H9 (cell line): ENCODE results near the gene CACNG8. TPM values are rescaled to one million over a fixed set of nuclear protein-coding genes. Genes with fewer than 3 reads are reported as not detected.

Source experiments
- DNase-seq: peaks from one replicate; pipeline ENCODE4 v3.0.0-alpha.2; 2017
- H2AFZ ChIP-seq: one replicate; pipeline ENCODE4 v1.6.1; 2013; ENCODE audit warnings: mild to moderate bottlenecking, low read length, control low read depth, moderate library complexity
- H2AK5ac ChIP-seq: 2 replicates; pipeline ENCODE4 v1.6.1; 2013; ENCODE audit warnings: low read length, control low read depth, mixed read lengths; ENCODE audit not compliant: insufficient read length
- H2BK120ac ChIP-seq: one replicate; pipeline ENCODE4 v1.6.1; 2013; ENCODE audit warnings: low read depth, mild to moderate bottlenecking, low read length, control low read depth, inconsistent platforms; ENCODE audit not compliant: poor library complexity, severe bottlenecking
- H2BK12ac ChIP-seq: 2 replicates; pipeline ENCODE4 v1.6.1; 2013; ENCODE audit warnings: low read length, control low read depth, mixed read lengths, low read depth; ENCODE audit not compliant: insufficient read length
- H2BK15ac ChIP-seq: 2 replicates; pipeline ENCODE4 v1.6.1; 2013; ENCODE audit warnings: low read depth, low read length, control low read depth
- H2BK20ac ChIP-seq: one replicate; pipeline ENCODE4 v1.6.1; 2013; ENCODE audit warnings: low read depth, mild to moderate bottlenecking, low read length, control low read depth, inconsistent platforms; ENCODE audit not compliant: poor library complexity, severe bottlenecking
- H2BK5ac ChIP-seq: 2 replicates; pipeline ENCODE4 v1.6.1; 2013; ENCODE audit warnings: low read length, control low read depth, mixed read lengths; ENCODE audit not compliant: insufficient read length
- H3K14ac ChIP-seq: 2 replicates; pipeline ENCODE4 v1.6.1; 2013; ENCODE audit warnings: low read length, control low read depth; ENCODE audit not compliant: insufficient read depth
- H3K18ac ChIP-seq: 2 replicates; pipeline ENCODE4 v1.6.1; 2013; ENCODE audit warnings: low read depth, mild to moderate bottlenecking, mixed read lengths, low read length, control low read depth; ENCODE audit not compliant: insufficient read length
- H3K23ac ChIP-seq: 2 replicates; pipeline ENCODE4 v1.6.1; 2013; ENCODE audit warnings: low read length, control low read depth, mixed read lengths, low read depth; ENCODE audit not compliant: insufficient read length
- H3K23me2 ChIP-seq: 2 replicates; pipeline ENCODE4 v1.6.1; 2013; ENCODE audit warnings: low read depth, mild to moderate bottlenecking, mixed read lengths, low read length, control low read depth; ENCODE audit not compliant: insufficient read length, poor library complexity, severe bottlenecking
- H3K27ac ChIP-seq: 2 replicates; pipeline ENCODE4 v1.5.1; 2013; ENCODE audit warnings: low read length, control low read depth, mixed read lengths, low read depth; ENCODE audit not compliant: insufficient read length
- H3K27me3 ChIP-seq: 2 replicates; pipeline ENCODE4 v1.6.1; 2013; ENCODE audit warnings: low read length, control low read depth, inconsistent platforms; ENCODE audit not compliant: insufficient read depth
- H3K4ac ChIP-seq: 2 replicates; pipeline ENCODE4 v1.6.1; 2013; ENCODE audit warnings: low read depth, mild to moderate bottlenecking, control low read depth, inconsistent platforms, low read length, moderate library complexity
- H3K4me1 ChIP-seq: 2 replicates; pipeline ENCODE4 v1.6.1; 2013; ENCODE audit warnings: low read length, control low read depth, inconsistent platforms; ENCODE audit not compliant: insufficient read depth
- H3K4me2 ChIP-seq: 2 replicates; pipeline ENCODE4 v1.6.1; 2013; ENCODE audit warnings: low read length, control low read depth, mixed read lengths; ENCODE audit not compliant: insufficient read length, insufficient read depth
- H3K56ac ChIP-seq: 2 replicates; pipeline ENCODE4 v1.6.1; 2013; ENCODE audit warnings: low read depth, mild to moderate bottlenecking, mixed read lengths, low read length, control low read depth; ENCODE audit not compliant: insufficient read length
- H3K79me1 ChIP-seq: 2 replicates; pipeline ENCODE4 v1.6.1; 2013; ENCODE audit warnings: low read depth, mild to moderate bottlenecking, moderate library complexity, low read length, control low read depth, inconsistent platforms; ENCODE audit not compliant: insufficient read depth, poor library complexity, severe bottlenecking
- H3K79me2 ChIP-seq: 2 replicates; pipeline ENCODE4 v1.6.1; 2013; ENCODE audit warnings: low read length, control low read depth, inconsistent platforms; ENCODE audit not compliant: insufficient read depth
- H3K9ac ChIP-seq: 2 replicates; pipeline ENCODE4 v1.6.1; 2013; ENCODE audit warnings: low read length, control low read depth, mixed read lengths; ENCODE audit not compliant: insufficient read length; ENCODE audit errors: extremely low read depth
- H3K9me3 ChIP-seq: one replicate; pipeline ENCODE4 v1.6.1; 2013; ENCODE audit warnings: low read depth, low read length, inconsistent platforms; ENCODE audit not compliant: control insufficient read depth
- H3T11ph ChIP-seq: one replicate; pipeline ENCODE4 v1.6.1; 2013; ENCODE audit warnings: mild to moderate bottlenecking, low read length, control low read depth, inconsistent platforms
- H4K20me1 ChIP-seq: one replicate; pipeline ENCODE4 v1.6.1; 2013; ENCODE audit not compliant: control insufficient read depth, insufficient read length, insufficient read depth
- H4K5ac ChIP-seq: 2 replicates; pipeline ENCODE4 v1.6.1; 2013; ENCODE audit warnings: low read depth, mild to moderate bottlenecking, mixed read lengths, low read length, control low read depth; ENCODE audit not compliant: insufficient read length
- H4K8ac ChIP-seq: replicated peaks from 2 replicates; pipeline ENCODE4 v1.6.1; 2013; ENCODE audit warnings: low read length, control low read depth, mixed read lengths, low read depth; ENCODE audit not compliant: insufficient read length
- H4K91ac ChIP-seq: 2 replicates; pipeline ENCODE4 v1.6.1; 2013; ENCODE audit warnings: low read depth, mild to moderate bottlenecking, moderate library complexity, mixed read lengths, low read length, control low read depth; ENCODE audit not compliant: insufficient read length
- H3K27ac Mint-ChIP-seq, 3 experiments: 2 replicates in 2 of 3; 3 replicates in 1 of 3; pipeline ENCODE4 v1.8.0; 2020 to 2021; ENCODE audit warnings: mixed read lengths in 3 of 3, mild to moderate bottlenecking in 1 of 3, moderate library complexity in 1 of 3
- H3K27me3 Mint-ChIP-seq: 2 replicates; pipeline ENCODE4 v1.8.0; 2021; ENCODE audit warnings: low read depth, mild to moderate bottlenecking, moderate library complexity, mixed read lengths
- H3K36me3 Mint-ChIP-seq, 3 experiments: 2 replicates in 2 of 3; 3 replicates in 1 of 3; pipeline ENCODE4 v1.8.0; 2020 to 2021; ENCODE audit warnings: low read depth in 3 of 3, mixed read lengths in 3 of 3; ENCODE audit not compliant: insufficient read depth in 1 of 3
- H3K4me1 Mint-ChIP-seq, 2 experiments: 2 replicates each; pipeline ENCODE4 v1.8.0; 2020; ENCODE audit warnings: mixed read lengths in 2 of 2
- H3K4me3 Mint-ChIP-seq, 2 experiments: 2 replicates in 1 of 2; 3 replicates in 1 of 2; pipeline ENCODE4 v1.8.0; 2020 to 2021; ENCODE audit warnings: mild to moderate bottlenecking in 2 of 2, mixed read lengths in 2 of 2, moderate library complexity in 1 of 2
- H3K9me3 Mint-ChIP-seq, 2 experiments: 2 replicates in 1 of 2; 3 replicates in 1 of 2; pipeline ENCODE4 v1.8.0; 2020; ENCODE audit warnings: mild to moderate bottlenecking in 2 of 2, mixed read lengths in 2 of 2, moderate library complexity in 1 of 2
- WGBS: extraction: QIAGEN DNeasy Blood & Tissue Kit; methylation state at CpG from one replicate; pipeline ENCODE4 v1.1.7; 2013; ENCODE audit warnings: missing lambda C conversion rate, low lambda C conversion rate, mixed read lengths; ENCODE audit not compliant: insufficient read length; ENCODE audit errors: extremely low coverage; 5-methylcytosine and 5-hydroxymethylcytosine counted together
- total RNA-seq: library from RNA; stranded (reverse); gene quantifications from 2 replicates; pipeline ENCODE4 v1.2.1, GENCODE V29; 2021
- TF ChIP-seq, protein P1 (sequence below): fragments of 200-600 bp; sonication (generic); conservative IDR thresholded peaks from 3 replicates; pipeline ENCODE4 v1.8.0; 2021; ENCODE audit warnings: antibody characterized with exemption, mild to moderate bottlenecking

Gene CACNG8
- total RNA-seq, 1 experiment from 2014 or later, result 7.1 TPM

- no peak overlapping the region for H4K91ac ChIP-seq
- H3K79me2 ChIP-seq, result no peaks in the 10 kb centered on the region
- H3K9ac ChIP-seq, result no peak overlapping the region
- H3K56ac ChIP-seq, result no peak overlapping the region
- TF ChIP-seq, protein P1, sequence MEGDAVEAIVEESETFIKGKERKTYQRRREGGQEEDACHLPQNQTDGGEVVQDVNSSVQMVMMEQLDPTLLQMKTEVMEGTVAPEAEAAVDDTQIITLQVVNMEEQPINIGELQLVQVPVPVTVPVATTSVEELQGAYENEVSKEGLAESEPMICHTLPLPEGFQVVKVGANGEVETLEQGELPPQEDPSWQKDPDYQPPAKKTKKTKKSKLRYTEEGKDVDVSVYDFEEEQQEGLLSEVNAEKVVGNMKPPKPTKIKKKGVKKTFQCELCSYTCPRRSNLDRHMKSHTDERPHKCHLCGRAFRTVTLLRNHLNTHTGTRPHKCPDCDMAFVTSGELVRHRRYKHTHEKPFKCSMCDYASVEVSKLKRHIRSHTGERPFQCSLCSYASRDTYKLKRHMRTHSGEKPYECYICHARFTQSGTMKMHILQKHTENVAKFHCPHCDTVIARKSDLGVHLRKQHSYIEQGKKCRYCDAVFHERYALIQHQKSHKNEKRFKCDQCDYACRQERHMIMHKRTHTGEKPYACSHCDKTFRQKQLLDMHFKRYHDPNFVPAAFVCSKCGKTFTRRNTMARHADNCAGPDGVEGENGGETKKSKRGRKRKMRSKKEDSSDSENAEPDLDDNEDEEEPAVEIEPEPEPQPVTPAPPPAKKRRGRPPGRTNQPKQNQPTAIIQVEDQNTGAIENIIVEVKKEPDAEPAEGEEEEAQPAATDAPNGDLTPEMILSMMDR, result no peak
- H4K8ac ChIP-seq, result no peak overlapping the region
- H3K27ac ChIP-seq, result no peak overlapping the region
- no peak overlapping the region for H3T11ph ChIP-seq
- no peaks in the 10 kb centered on the region for H4K20me1 ChIP-seq
- Mint-ChIP-seq H3K36me3 (no peaks in the 10 kb centered on the region), H3K9me3 (no peaks in the 10 kb centered on the region; a peak in 2 of 5 replicates), H3K27me3 (no peaks in the 10 kb centered on the region; the same call in none of the 2 replicates), H3K27ac (no peak overlapping the region), H3K4me3 (no peak overlapping the region), H3K4me1 (peaks cover 3 to 21% of the 10 kb centered on the region in 2 experiments)
- no peak overlapping the region for H4K5ac ChIP-seq
- H3K23me2 ChIP-seq, result peaks cover 10% of the 10 kb centered on the region
- H2BK120ac ChIP-seq, result no peak overlapping the region
- no peak overlapping the region for H2AK5ac ChIP-seq
- no peak overlapping the region for H3K23ac ChIP-seq
- no peak overlapping the region for H2BK5ac ChIP-seq
- H3K9me3 ChIP-seq, result no peaks in the 10 kb centered on the region
- no CpG with 5 or more reads among the region's 6 CpGs for WGBS
- peaks cover 2% of the 10 kb centered on the region; the same call in 1 of the 2 replicates for H3K4me1 ChIP-seq
- H3K79me1 ChIP-seq, result no peaks in the 10 kb centered on the region
- DNase-seq, result no peak
- H2BK12ac ChIP-seq, result no peak overlapping the region
- no peaks in the 10 kb centered on the region for H3K27me3 ChIP-seq
- no peak overlapping the region for H2AFZ ChIP-seq
- H3K14ac ChIP-seq, result no peak overlapping the region
- no peak overlapping the region for H2BK20ac ChIP-seq
- no peak overlapping the region for H2BK15ac ChIP-seq
- H3K4me2 ChIP-seq, result no peak overlapping the region
- H3K4ac ChIP-seq, result no peak overlapping the region
- H3K18ac ChIP-seq, result no peak overlapping the region
Measured at GRCh38 chr19:53985863-53986262, 23.1 kb downstream of the CACNG8 start.
